ENCODE measurements around the gene STXBP6.

DNA sequence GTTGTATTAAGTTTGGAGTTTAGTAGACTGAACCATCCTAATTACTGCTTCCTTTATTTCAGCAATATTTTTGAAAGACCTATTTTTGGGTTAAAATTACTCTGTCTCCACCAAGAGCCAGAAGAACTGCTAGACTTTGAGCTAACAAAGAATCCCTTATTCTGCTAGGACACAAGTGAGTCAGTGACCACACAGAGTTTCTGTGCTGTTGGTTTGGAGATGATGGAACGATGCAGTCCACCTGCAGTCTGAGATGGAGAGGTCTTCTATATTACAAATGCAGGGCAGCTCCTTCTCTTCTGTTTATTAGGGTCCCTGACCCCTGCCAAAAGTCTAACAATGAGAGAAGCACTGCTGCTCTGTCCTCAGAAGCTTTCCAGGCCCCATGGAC is 6.7 kb upstream of the STXBP6 start:
- TF ChIP-seq, protein P1, sequence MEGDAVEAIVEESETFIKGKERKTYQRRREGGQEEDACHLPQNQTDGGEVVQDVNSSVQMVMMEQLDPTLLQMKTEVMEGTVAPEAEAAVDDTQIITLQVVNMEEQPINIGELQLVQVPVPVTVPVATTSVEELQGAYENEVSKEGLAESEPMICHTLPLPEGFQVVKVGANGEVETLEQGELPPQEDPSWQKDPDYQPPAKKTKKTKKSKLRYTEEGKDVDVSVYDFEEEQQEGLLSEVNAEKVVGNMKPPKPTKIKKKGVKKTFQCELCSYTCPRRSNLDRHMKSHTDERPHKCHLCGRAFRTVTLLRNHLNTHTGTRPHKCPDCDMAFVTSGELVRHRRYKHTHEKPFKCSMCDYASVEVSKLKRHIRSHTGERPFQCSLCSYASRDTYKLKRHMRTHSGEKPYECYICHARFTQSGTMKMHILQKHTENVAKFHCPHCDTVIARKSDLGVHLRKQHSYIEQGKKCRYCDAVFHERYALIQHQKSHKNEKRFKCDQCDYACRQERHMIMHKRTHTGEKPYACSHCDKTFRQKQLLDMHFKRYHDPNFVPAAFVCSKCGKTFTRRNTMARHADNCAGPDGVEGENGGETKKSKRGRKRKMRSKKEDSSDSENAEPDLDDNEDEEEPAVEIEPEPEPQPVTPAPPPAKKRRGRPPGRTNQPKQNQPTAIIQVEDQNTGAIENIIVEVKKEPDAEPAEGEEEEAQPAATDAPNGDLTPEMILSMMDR (IDR thresholded peaks at IDR 0.05) = no peak
- no peak for TF ChIP-seq EZH2 (IDR thresholded peaks at IDR 0.05)

Data from neural progenitor cell (in vitro differentiated cells).